Right cardiac atrium (tissue), 5 donors: Measurements from ENCODE around the gene SLC6A1. TPM values are rescaled to one million over a fixed set of nuclear protein-coding genes. Genes with fewer than 3 reads are reported as not detected.

Experiments used
- ATAC-seq, 2 donors: fragments of 200-7000 bp; cut with Tn5 transposase; one replicate each; pipeline versions ENCODE4 v1.8.0 to v1.9.1; 2020; ENCODE audit warnings: moderate library complexity in 2 of 2, mild to moderate bottlenecking in 1 of 2
- DNase-seq, 3 donors: peaks; one replicate each; pipeline ENCODE4 v3.0.0-alpha.2; 2020
- H3K27ac ChIP-seq: one replicate; pipeline ENCODE4 v1.5.1; 2013; ENCODE audit warnings: mild to moderate bottlenecking, low read length, control low read depth, moderate library complexity
- H3K27me3 ChIP-seq: one replicate; pipeline ENCODE4 v1.6.1; 2013; ENCODE audit not compliant: control insufficient read depth, insufficient read depth
- H3K4me1 ChIP-seq: one replicate; pipeline ENCODE4 v1.6.1; 2013; ENCODE audit warnings: low read length; ENCODE audit not compliant: control insufficient read depth, insufficient read depth
- H3K4me3 ChIP-seq: one replicate; pipeline ENCODE4 v1.5.1; 2013; ENCODE audit warnings: low read length, control low read depth
- H3K9me3 ChIP-seq: one replicate; pipeline ENCODE4 v1.6.1; 2013; ENCODE audit warnings: low read length; ENCODE audit not compliant: control insufficient read depth
- WGBS: extraction: QIAGEN DNeasy Blood & Tissue Kit; methylation state at CpG from one replicate; pipeline ENCODE4 v1.1.7; 2013; 5-methylcytosine and 5-hydroxymethylcytosine counted together
- intact Hi-C, 4 donors: fragments of 100-400 bp; cut with DNase I; formaldehyde crosslinking; loops; one replicate each; pipeline versions ENCODE4 v1.11.0 to v1.14.0; 2022 to 2023
- long read RNA-seq, 4 donors: library from polyadenylated mRNA; unstranded; transcript quantifications; one replicate each; pipeline ENCODE4 v2.0.0, GENCODE V29; 2020 to 2021
- polyA plus RNA-seq: library from polyadenylated mRNA; stranded (reverse); fragments of 200-250 nt; gene quantifications from one replicate; pipeline ENCODE4 v1.2.3, GENCODE V29; 2013
- total RNA-seq, 4 donors: library from RNA; stranded (reverse); fragmentation: NEBNext Ultra II Directional; extraction: Animal tissue kit (Norgen Biotek cat#: 25700); gene quantifications; one replicate each; pipeline ENCODE4 v1.2.1, GENCODE V29; 2021
- donor health status: healthy with polysubstance abuse.
- donor health status: DM: no; HTN: yes; CAD: no.
- donor health status: DM: no; HTN: no; CAD: no.
- donor health status: DM: no; HTN: yes; CAD: no; lungs with severe emphysema.
- donor health status: DM: yes; HTN: yes; CAD: no.

SLC6A1 gene
- 1 to 10 TPM in 3 of 4 donors, under 1 TPM in 1; 0.89 to 3.3 (median 2.5) TPM for total RNA-seq
- polyA plus RNA-seq = 3.0 TPM
- long read RNA-seq, donor 1, partial matches to known transcripts = 1 of 4 reads
- long read RNA-seq, donor 1, other reads (novel, unspliced or antisense) = 2 of 4 reads
- long read RNA-seq, donor 2 = 0 reads
- long read RNA-seq, donor 3, full-length matches to known transcripts = 2 of 6 reads
- long read RNA-seq, donor 3, partial matches to known transcripts = 1 of 6 reads
- long read RNA-seq, donor 3, other reads (novel, unspliced or antisense) = 3 of 6 reads
- long read RNA-seq, donor 4, partial matches to known transcripts = 5 of 6 reads
- long read RNA-seq, donor 4, other reads (novel, unspliced or antisense) = 1 of 6 reads

- no peaks in the 10 kb centered on the region for H3K9me3 ChIP-seq
- ATAC-seq (peak; percentile 76 to 84), DNase-seq (peak in 2 of 3 donors; percentile 71 to 76)
- no peak within 1 kb of the TSS for H3K27ac ChIP-seq
- no peaks in the 10 kb centered on the region for H3K27me3 ChIP-seq
- peak within 1 kb of the TSS; percentile 55 for H3K4me3 ChIP-seq
- intact Hi-C loops = loop anchor here in 1 of 4 donors (5.0 kb wide), 1 partner anchor 40 kb away; no protein-coding TSS in a partner anchor
- WGBS = 3% methylated on average over 67 of the region's 69 CpGs
- no peaks in the 10 kb centered on the region for H3K4me1 ChIP-seq
Measured at GRCh38 chr3:10992017-10992942, at the start of gene SLC6A1. TSS of gene SLC6A1 (plus strand) at chr3:10992748. CDS start at chr3:11017212, 24,464 bp downstream.

- intact Hi-C loops = loop anchor here in 1 of 4 donors (1.0 to 10.0 kb wide), 2 partner anchors 114 to 180 kb away; no protein-coding TSS in a partner anchor
- ATAC-seq (no peak), DNase-seq (peak in 2 of 3 donors; percentile 41 to 52)
- no peak overlapping the region for H3K27ac ChIP-seq
- WGBS = 84% methylated on average over 8 of the region's 8 CpGs
- no peaks in the 10 kb centered on the region for H3K27me3 ChIP-seq
- H3K4me3 ChIP-seq = no peak overlapping the region
- no peaks in the 10 kb centered on the region for H3K4me1 ChIP-seq
- H3K9me3 ChIP-seq = no peaks in the 10 kb centered on the region
Measured at GRCh38 chr3:10944866-10945265, 47.7 kb upstream of the SLC6A1 start.

GRCh38 chr3:10945683-10946287 lies 46.8 kb upstream of the SLC6A1 start:
- peak; percentile 59 to 86 (median 85) for DNase-seq
- Histone ChIP-seq H3K27ac (no peak overlapping the region), H3K27me3 (no peaks in the 10 kb centered on the region), H3K4me1 (no peaks in the 10 kb centered on the region), H3K4me3 (no peak overlapping the region), H3K9me3 (no peaks in the 10 kb centered on the region)
- 51% methylated on average over 8 of the region's 8 CpGs for WGBS
- intact Hi-C loops = loop anchor here in 1 of 4 donors (1.0 to 10.0 kb wide), 2 partner anchors 114 to 181 kb away; no protein-coding TSS in a partner anchor
- ATAC-seq = peak; percentile 77 to 86

- Histone ChIP-seq H3K4me1 (no peaks in the 10 kb centered on the region), H3K27me3 (no peaks in the 10 kb centered on the region), H3K4me3 (no peak overlapping the region), H3K27ac (no peak overlapping the region), H3K9me3 (no peaks in the 10 kb centered on the region)
- no peak for ATAC-seq
- 48% methylated on average over 8 of the region's 8 CpGs for WGBS
- DNase-seq = peak in 1 of 3 donors; percentile 28
- intact Hi-C loops = loop anchor here in 1 of 4 donors (10.0 kb wide), 1 partner anchor 182 kb away; no protein-coding TSS in a partner anchor
Measured at GRCh38 chr3:10946526-10946925, 46.0 kb upstream of the SLC6A1 start.

GRCh38 chr3:10948326-10948725 lies 44.2 kb upstream of the SLC6A1 start:
- intact Hi-C loops = loop anchor here (2.0 to 10.0 kb wide), 3 partner anchors 108 to 184 kb away; no protein-coding TSS in a partner anchor
- WGBS = 75% methylated on average over 6 of the region's 6 CpGs

GRCh38 chr3:10949197-10949596 lies 43.4 kb upstream of the SLC6A1 start:
- Histone ChIP-seq H3K27me3 (no peaks in the 10 kb centered on the region), H3K4me3 (no peak overlapping the region), H3K27ac (no peak overlapping the region), H3K4me1 (no peaks in the 10 kb centered on the region), H3K9me3 (no peaks in the 10 kb centered on the region)
- 25% methylated on average over 19 of the region's 19 CpGs for WGBS
- peak; percentile 6 to 25 for ATAC-seq
- peak in 2 of 3 donors; percentile 63 to 68 for DNase-seq
- intact Hi-C loops = loop anchor here (2.0 to 10.0 kb wide), 3 partner anchors 108 to 184 kb away; no protein-coding TSS in a partner anchor

More at GRCh38 chr3:10948326-10948725, 44.2 kb upstream of the SLC6A1 start:
- no peaks in the 10 kb centered on the region for H3K4me1 ChIP-seq
- H3K27me3 ChIP-seq = no peaks in the 10 kb centered on the region
- no peak overlapping the region for H3K4me3 ChIP-seq
- H3K27ac ChIP-seq = no peak overlapping the region
- H3K9me3 ChIP-seq = no peaks in the 10 kb centered on the region
- ATAC-seq = no peak
- DNase-seq = peak in 1 of 3 donors; percentile 51

- intact Hi-C loops = loop anchor here in 2 of 4 donors (2.0 to 5.0 kb wide), 2 partner anchors 32 to 42 kb away; partner anchors contain the start of gene SLC6A1 (in 1 of the 2)
- Histone ChIP-seq H3K4me3 (no peak overlapping the region), H3K27ac (no peak overlapping the region), H3K4me1 (no peaks in the 10 kb centered on the region), H3K9me3 (no peaks in the 10 kb centered on the region), H3K27me3 (no peaks in the 10 kb centered on the region)
- DNase-seq (peak in 2 of 3 donors; percentile 61 to 76), ATAC-seq (peak; percentile 62 to 66)
- 48% methylated on average over 12 of the region's 12 CpGs for WGBS
Measured at GRCh38 chr3:10950476-10951294, 41.9 kb upstream of the SLC6A1 start.

GRCh38 chr3:10951295-10951926 lies 41.1 kb upstream of the SLC6A1 start:
- H3K4me3 ChIP-seq = no peak overlapping the region
- DNase-seq (peak in 1 of 3 donors; percentile 51), ATAC-seq (peak in 1 of 2 donors; percentile 5)
- H3K27ac ChIP-seq = no peak overlapping the region
- H3K27me3 ChIP-seq = no peaks in the 10 kb centered on the region
- WGBS = 60% methylated on average over 7 of the region's 7 CpGs
- no peaks in the 10 kb centered on the region for H3K9me3 ChIP-seq
- no peaks in the 10 kb centered on the region for H3K4me1 ChIP-seq
- intact Hi-C loops = loop anchor here in 2 of 4 donors (2.0 to 5.0 kb wide), 2 partner anchors 31 to 41 kb away; partner anchors contain the start of gene SLC6A1 (in 1 of the 2)

- Histone ChIP-seq H3K9me3 (no peaks in the 10 kb centered on the region), H3K27me3 (no peaks in the 10 kb centered on the region), H3K4me3 (no peak overlapping the region), H3K4me1 (no peaks in the 10 kb centered on the region), H3K27ac (no peak overlapping the region)
- DNase-seq (peak in 1 of 3 donors; percentile 25), ATAC-seq (no peak)
- intact Hi-C loops = loop anchor here in 1 of 4 donors (5.0 kb wide), 1 partner anchor 40 kb away; the partner anchor contains the start of gene SLC6A1
- 64% methylated on average over 3 of the region's 3 CpGs for WGBS
Measured at GRCh38 chr3:10952525-10952924, 40.0 kb upstream of the SLC6A1 start.
